BE2C (cell line): ENCODE results near the gene KCNJ1.

Experiments used
- DNase-seq: peaks from one replicate; pipeline ENCODE4 v3.0.0-alpha.2; 2020
- H3K27me3 ChIP-seq: fragments of 250-450 bp; sonication (Bioruptor Pico); 2 replicates; pipeline ENCODE4 v1.5.1; 2020; ENCODE audit warnings: mild to moderate bottlenecking
- H3K36me3 ChIP-seq: fragments of 250-450 bp; sonication (Bioruptor Pico); 2 replicates; pipeline ENCODE4 v1.5.1; 2020; ENCODE audit warnings: mild to moderate bottlenecking
- H3K4me1 ChIP-seq: fragments of 250-450 bp; sonication (Bioruptor Pico); 2 replicates; pipeline ENCODE4 v1.5.1; 2020
- H3K4me3 ChIP-seq: 2 replicates; pipeline ENCODE4 v1.5.1; 2011; ENCODE audit warnings: low read depth, low read length
- H3K9me3 ChIP-seq: fragments of 250-450 bp; sonication (Bioruptor Pico); 2 replicates; pipeline ENCODE4 v1.5.1; 2020
- TF ChIP-seq, protein P1 (sequence below): IDR thresholded peaks from 2 replicates; pipeline ENCODE4 v1.5.1; 2012; ENCODE audit warnings: mild to moderate bottlenecking, low read depth, low read length

The KCNJ1 gene

DNA sequence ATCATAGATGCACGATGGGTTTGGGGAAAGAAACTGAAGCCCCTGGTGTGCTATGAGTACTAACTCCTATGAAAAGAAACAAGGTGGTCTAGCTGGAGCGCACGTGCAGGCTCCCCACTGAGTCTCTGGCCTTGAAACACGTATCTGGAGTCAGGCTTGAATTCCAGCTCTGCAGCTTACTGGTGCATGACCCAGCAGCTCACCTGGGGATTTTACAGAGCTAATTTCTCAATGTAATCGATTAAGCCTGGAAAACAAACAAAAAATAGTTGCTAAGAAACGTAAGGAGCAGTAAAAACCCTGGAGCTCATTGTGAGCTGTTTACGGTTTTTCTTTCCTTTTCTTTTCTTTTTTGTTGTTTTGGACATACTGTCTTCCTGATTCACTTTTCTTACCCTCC lies 12.3 kb downstream of the KCNJ1 start:
- H3K36me3 ChIP-seq = no peaks in the 10 kb centered on the region
- DNase-seq = no peak
- H3K9me3 ChIP-seq = 0 out of 2 replicates have a peak, but pooled peaks cover 2% of the 10 kb centered on the region
- no peaks in the 10 kb centered on the region for H3K4me1 ChIP-seq
- H3K27me3 ChIP-seq = no peaks in the 10 kb centered on the region; the same call in 1 of the 2 replicates
- H3K4me3 ChIP-seq = no peak overlapping the region
- TF ChIP-seq, protein P1, sequence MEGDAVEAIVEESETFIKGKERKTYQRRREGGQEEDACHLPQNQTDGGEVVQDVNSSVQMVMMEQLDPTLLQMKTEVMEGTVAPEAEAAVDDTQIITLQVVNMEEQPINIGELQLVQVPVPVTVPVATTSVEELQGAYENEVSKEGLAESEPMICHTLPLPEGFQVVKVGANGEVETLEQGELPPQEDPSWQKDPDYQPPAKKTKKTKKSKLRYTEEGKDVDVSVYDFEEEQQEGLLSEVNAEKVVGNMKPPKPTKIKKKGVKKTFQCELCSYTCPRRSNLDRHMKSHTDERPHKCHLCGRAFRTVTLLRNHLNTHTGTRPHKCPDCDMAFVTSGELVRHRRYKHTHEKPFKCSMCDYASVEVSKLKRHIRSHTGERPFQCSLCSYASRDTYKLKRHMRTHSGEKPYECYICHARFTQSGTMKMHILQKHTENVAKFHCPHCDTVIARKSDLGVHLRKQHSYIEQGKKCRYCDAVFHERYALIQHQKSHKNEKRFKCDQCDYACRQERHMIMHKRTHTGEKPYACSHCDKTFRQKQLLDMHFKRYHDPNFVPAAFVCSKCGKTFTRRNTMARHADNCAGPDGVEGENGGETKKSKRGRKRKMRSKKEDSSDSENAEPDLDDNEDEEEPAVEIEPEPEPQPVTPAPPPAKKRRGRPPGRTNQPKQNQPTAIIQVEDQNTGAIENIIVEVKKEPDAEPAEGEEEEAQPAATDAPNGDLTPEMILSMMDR = no peak

DNA sequence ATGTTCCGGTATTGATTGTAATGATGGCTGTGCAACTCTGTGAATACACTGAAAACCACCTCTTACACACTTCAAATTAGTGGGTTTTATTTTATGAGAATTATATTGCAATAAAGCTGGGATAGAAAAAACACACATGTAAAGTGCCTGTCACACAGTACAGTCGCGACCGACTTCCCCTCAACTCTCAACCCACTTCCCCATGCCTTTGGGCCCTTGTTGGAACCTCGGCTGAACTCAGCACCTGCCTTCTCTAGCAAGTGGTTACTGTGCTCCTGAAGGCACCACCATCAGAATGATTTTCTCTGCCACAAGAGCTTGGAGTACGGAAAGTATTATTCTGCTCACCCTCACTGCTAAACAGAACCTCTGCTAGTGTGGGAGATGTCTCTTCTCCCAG lies 13.5 kb downstream of the KCNJ1 start:
- DNase-seq = no peak
- H3K27me3 ChIP-seq = no peaks in the 10 kb centered on the region
- TF ChIP-seq, protein P1 = no peak
- 0 out of 2 replicates have a peak, but pooled peaks cover 2% of the 10 kb centered on the region for H3K9me3 ChIP-seq
- no peak overlapping the region for H3K4me3 ChIP-seq
- H3K36me3 ChIP-seq = no peaks in the 10 kb centered on the region
- no peaks in the 10 kb centered on the region for H3K4me1 ChIP-seq

DNA sequence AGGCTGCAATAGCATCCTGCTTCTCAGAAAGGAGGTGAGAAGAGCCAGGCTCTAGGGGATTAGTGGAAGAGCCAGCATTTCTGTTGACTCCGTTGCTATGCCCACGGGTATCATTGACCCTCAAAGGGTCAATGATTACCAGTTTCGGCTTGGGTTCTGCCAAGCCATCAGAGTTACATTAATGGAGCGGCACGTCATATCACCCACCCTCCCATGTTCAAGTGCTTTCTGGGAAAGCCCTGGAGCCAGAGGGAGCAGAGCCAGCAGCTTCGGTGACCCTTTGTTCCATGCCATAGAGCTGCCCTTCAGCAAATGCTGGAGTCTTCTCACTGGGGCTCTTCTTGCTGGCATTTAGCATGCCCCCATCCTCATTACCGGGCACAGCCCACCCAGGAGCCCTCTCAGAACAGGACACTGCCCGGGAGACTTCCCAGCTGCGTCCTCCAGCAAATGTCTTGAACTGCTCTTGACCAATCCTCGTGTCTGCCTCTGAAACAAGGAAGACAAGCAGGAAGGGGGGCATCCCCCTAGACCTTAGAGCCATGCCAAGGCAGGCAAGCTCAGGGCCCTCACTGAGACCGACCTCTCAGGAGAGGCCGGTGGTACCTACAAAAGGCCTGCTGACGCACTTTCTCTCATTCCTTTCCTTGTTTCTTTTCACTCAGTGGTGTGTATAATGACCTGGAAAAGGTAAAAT lies 14.6 kb downstream of the KCNJ1 start:
- Histone ChIP-seq H3K36me3 (no peaks in the 10 kb centered on the region), H3K4me1 (no peaks in the 10 kb centered on the region), H3K9me3 (0 out of 2 replicates have a peak, but pooled peaks cover 2% of the 10 kb centered on the region), H3K27me3 (no peaks in the 10 kb centered on the region), H3K4me3 (no peak overlapping the region)
- TF ChIP-seq, protein P1 = no peak
- no peak for DNase-seq

DNA sequence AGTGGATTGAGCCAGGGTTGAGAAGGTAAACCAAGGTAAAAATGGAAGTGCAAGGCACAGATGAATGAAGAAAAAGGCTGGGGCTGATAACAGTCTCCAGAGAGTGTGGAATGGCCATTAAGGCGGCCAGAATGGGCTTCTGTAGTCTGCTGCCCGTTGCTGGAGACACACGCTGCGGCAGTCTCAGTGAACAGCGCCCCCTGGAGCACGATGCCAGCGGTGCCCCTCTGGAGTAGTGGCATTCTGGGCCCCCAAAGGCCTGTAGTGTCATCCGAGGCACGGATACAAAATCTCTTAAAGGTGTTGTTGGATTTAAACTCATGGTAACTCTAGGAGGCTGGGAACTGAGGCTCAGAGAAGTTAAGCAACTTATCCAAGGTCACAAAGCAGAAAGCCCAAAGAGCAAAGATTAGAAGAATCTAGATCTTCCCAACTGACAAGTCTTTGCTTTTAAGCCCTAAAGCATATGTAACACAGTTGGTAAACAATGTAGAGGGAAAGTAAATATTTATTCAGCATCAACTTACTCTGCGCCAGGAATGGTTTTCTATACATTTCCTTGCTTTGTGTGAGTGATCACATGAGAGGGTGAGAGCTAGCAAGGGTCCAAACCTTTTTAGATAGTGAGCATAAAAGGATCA lies 18.2 kb downstream of the KCNJ1 start:
- peak; percentile 70 for DNase-seq
- H3K27me3 ChIP-seq = no peaks in the 10 kb centered on the region
- no peaks in the 10 kb centered on the region for H3K4me1 ChIP-seq
- H3K9me3 ChIP-seq = 0 out of 2 replicates have a peak, but pooled peaks cover 2% of the 10 kb centered on the region
- no peak overlapping the region for H3K4me3 ChIP-seq
- H3K36me3 ChIP-seq = no peaks in the 10 kb centered on the region
- TF ChIP-seq, protein P1 = peak; percentile 75

DNA sequence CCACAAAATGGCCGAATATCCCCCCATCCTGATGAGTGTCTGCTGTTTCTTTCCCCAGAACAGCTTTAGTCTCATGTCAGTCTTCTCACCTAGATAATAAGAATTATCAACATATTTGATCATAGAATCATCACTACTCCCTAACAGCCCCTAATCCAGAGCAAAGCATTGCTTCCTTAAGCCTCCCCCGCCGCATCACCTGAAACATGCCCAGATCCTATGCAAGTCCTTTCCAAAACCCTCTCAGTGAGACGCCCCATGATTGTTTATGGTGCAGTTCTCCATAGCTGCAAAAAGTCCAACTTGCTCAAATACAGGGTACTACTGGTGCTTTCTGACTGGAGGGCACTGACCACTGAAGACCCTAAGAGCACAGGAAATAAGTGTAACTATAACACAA lies 20.1 kb downstream of the KCNJ1 start:
- Histone ChIP-seq H3K4me1 (no peaks in the 10 kb centered on the region), H3K4me3 (no peak overlapping the region), H3K9me3 (no peaks in the 10 kb centered on the region), H3K27me3 (peaks cover 4% of the 10 kb centered on the region; the same call in 1 of the 2 replicates), H3K36me3 (no peaks in the 10 kb centered on the region)
- TF ChIP-seq, protein P1 = no peak
- no peak for DNase-seq

DNA sequence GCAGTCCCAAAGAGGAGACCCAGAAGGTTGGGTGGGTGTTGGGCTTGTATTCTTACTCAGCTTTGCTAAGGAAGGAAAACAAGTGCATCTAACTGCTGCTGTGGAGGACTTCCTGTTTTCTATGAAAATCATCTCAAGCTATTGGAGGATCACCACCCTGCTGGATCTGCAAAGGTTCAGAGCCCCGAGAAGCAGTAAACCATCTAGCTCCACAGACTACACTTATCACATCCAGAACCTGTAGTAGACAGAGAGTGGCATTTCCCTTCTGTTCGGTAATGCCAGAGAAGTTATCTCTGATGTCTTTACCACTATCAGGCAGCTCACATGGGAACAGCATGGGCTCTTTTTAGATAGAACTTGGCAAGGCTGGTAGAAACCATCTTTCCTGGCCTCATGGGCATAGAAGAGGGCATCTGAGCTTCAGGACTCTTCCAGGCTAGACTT lies 21.7 kb downstream of the KCNJ1 start:
- Histone ChIP-seq H3K9me3 (no peaks in the 10 kb centered on the region), H3K4me3 (no peak overlapping the region), H3K27me3 (peaks cover 4% of the 10 kb centered on the region; the same call in 1 of the 2 replicates), H3K4me1 (no peaks in the 10 kb centered on the region), H3K36me3 (no peaks in the 10 kb centered on the region)
- TF ChIP-seq, protein P1 = no peak
- DNase-seq = no peak
